ENCODE results near the gene SOX15. TPM values are rescaled to one million over a fixed set of nuclear protein-coding genes. Genes with fewer than 3 reads are reported as not detected.

SOX15 gene
- total RNA-seq, 1 experiment from 2014 or later = 0.33 TPM

GRCh38 chr17:7552621-7553051 is 37.3 kb downstream of the SOX15 start:
- Histone ChIP-seq H3K36me3 (ENCODE audit: control insufficient read depth, insufficient read depth, low read length) (no peaks in the 10 kb centered on the region), H3K4me1 (ENCODE audit: control insufficient read depth, insufficient read depth, low read length) (peaks cover 8% of the 10 kb centered on the region), H3K27me3 (ENCODE audit: control insufficient read depth, insufficient read depth, low read length) (no peaks in the 10 kb centered on the region), H3K27ac (ENCODE audit: low read length) (no peak overlapping the region), H3K4me3 (ENCODE audit: low read depth in 2 of 2, low read length in 2 of 2) (no peak overlapping the region), H3K9me3 (ENCODE audit: control insufficient read depth, insufficient read depth, low read depth, low read length) (no peaks in the 10 kb centered on the region)
- CTCF ChIA-PET = interaction anchor here (0.6 kb wide), 2 partner anchors 9 to 149 kb away, joined by 5 to 7 read pairs; partner anchors contain the start of gene TMEM256
- no peak for TF ChIP-seq POLR2AphosphoS5 (IDR thresholded peaks at IDR 0.05; ENCODE audit: low read depth, low read length)
- TF ChIP-seq TCF7L2 (IDR thresholded peaks at IDR 0.05; ENCODE audit: low read depth, low read length) = no peak
- TF ChIP-seq SIN3A (IDR thresholded peaks at IDR 0.05; ENCODE audit: borderline replicate concordance, insufficient read depth, low read depth, low read length) = no peak
- TF ChIP-seq REST (IDR thresholded peaks at IDR 0.05; ENCODE audit: insufficient read depth in 1 of 2, low read depth in 2 of 2, low read length in 1 of 2) = no peak
- TF ChIP-seq CTCF (IDR thresholded peaks at IDR 0.05) = no peak
- ATAC-seq (no peak), DNase-seq (ENCODE audit: low read depth, low spot score) (no peak)
- no TSS peak for BruUV-seq (replicated peaks)
- POLR2A ChIA-PET = no interaction called here
- intact Hi-C loops (cut with micrococcal nuclease; ENCODE audit: unreplicated experiment) = no loop called here
- in situ Hi-C loops (cut with HindIII; ENCODE audit: low pct_unique_long_range_greater_than_20kb, low sequenced_read_pairs) = no loop called here

- Histone ChIP-seq H3K27ac (ENCODE audit: low read length) (no peak overlapping the region), H3K9me3 (ENCODE audit: control insufficient read depth, insufficient read depth, low read depth, low read length) (no peaks in the 10 kb centered on the region), H3K36me3 (ENCODE audit: control insufficient read depth, insufficient read depth, low read length) (no peaks in the 10 kb centered on the region), H3K4me3 (ENCODE audit: low read depth in 2 of 2, low read length in 2 of 2) (no peak overlapping the region), H3K4me1 (ENCODE audit: control insufficient read depth, insufficient read depth, low read length) (peaks cover 5% of the 10 kb centered on the region; the same call in 1 of the 2 replicates), H3K27me3 (ENCODE audit: control insufficient read depth, insufficient read depth, low read length) (no peaks in the 10 kb centered on the region)
- ATAC-seq (no peak), DNase-seq (ENCODE audit: low read depth, low spot score) (no peak)
- TF ChIP-seq TCF7L2 (IDR thresholded peaks at IDR 0.05; ENCODE audit: low read depth, low read length) (no peak), CTCF (IDR thresholded peaks at IDR 0.05) (no peak), POLR2AphosphoS5 (IDR thresholded peaks at IDR 0.05; ENCODE audit: low read depth, low read length) (no peak), REST (IDR thresholded peaks at IDR 0.05; ENCODE audit: insufficient read depth in 1 of 2, low read depth in 2 of 2, low read length in 1 of 2) (no peak), SIN3A (IDR thresholded peaks at IDR 0.05; ENCODE audit: borderline replicate concordance, insufficient read depth, low read depth, low read length) (no peak)
- in situ Hi-C loops (cut with HindIII; ENCODE audit: low pct_unique_long_range_greater_than_20kb, low sequenced_read_pairs) (no loop called here), intact Hi-C loops (cut with micrococcal nuclease; ENCODE audit: unreplicated experiment) (no loop called here)
- no TSS peak for BruUV-seq (replicated peaks)
- ChIA-PET CTCF (no interaction called here), POLR2A (no interaction called here)
These were observed 38.5 kb downstream of the SOX15 start for GRCh38 chr17:7551396-7551795.
